Measurements from ENCODE around the gene LDLRAD1. TPM values are rescaled to one million over a fixed set of nuclear protein-coding genes. Genes with fewer than 3 reads are reported as not detected.

The LDLRAD1 gene
- total and polyA plus RNA-seq, 2 experiments from 2014 or later = not detected

DNA sequence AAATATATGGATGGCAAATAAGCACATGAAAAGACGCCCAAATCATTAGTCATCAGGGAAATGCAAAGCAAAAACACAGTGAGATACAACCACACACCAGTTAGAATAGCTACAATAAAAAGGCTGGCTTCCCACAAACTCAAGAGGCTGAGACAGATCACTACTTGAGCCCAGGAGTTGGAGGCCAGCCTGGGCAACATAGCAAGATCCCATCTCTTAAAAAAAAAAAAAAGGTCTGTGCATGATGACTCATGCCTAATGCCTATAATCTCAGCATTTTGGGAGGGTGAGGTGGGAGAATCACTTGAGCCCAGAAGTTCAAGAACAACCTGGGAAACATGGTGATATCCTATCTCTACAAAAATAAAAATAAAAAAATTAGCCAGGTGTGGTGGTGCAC lies 19.8 kb downstream of the LDLRAD1 start:
- no peak overlapping the region for H3K4me2 ChIP-seq
- no peak overlapping the region for H2AFZ ChIP-seq
- no peak overlapping the region for H3K4me3 ChIP-seq
- no peaks in the 10 kb centered on the region for H3K36me3 ChIP-seq (ENCODE audit: insufficient read depth)
- no peak overlapping the region for H3K27ac ChIP-seq (ENCODE audit: low read depth)
- no peak for TF ChIP-seq POLR2AphosphoS5 (IDR thresholded peaks at IDR 0.05; ENCODE audit: low read depth)
- TF ChIP-seq, protein P1, sequence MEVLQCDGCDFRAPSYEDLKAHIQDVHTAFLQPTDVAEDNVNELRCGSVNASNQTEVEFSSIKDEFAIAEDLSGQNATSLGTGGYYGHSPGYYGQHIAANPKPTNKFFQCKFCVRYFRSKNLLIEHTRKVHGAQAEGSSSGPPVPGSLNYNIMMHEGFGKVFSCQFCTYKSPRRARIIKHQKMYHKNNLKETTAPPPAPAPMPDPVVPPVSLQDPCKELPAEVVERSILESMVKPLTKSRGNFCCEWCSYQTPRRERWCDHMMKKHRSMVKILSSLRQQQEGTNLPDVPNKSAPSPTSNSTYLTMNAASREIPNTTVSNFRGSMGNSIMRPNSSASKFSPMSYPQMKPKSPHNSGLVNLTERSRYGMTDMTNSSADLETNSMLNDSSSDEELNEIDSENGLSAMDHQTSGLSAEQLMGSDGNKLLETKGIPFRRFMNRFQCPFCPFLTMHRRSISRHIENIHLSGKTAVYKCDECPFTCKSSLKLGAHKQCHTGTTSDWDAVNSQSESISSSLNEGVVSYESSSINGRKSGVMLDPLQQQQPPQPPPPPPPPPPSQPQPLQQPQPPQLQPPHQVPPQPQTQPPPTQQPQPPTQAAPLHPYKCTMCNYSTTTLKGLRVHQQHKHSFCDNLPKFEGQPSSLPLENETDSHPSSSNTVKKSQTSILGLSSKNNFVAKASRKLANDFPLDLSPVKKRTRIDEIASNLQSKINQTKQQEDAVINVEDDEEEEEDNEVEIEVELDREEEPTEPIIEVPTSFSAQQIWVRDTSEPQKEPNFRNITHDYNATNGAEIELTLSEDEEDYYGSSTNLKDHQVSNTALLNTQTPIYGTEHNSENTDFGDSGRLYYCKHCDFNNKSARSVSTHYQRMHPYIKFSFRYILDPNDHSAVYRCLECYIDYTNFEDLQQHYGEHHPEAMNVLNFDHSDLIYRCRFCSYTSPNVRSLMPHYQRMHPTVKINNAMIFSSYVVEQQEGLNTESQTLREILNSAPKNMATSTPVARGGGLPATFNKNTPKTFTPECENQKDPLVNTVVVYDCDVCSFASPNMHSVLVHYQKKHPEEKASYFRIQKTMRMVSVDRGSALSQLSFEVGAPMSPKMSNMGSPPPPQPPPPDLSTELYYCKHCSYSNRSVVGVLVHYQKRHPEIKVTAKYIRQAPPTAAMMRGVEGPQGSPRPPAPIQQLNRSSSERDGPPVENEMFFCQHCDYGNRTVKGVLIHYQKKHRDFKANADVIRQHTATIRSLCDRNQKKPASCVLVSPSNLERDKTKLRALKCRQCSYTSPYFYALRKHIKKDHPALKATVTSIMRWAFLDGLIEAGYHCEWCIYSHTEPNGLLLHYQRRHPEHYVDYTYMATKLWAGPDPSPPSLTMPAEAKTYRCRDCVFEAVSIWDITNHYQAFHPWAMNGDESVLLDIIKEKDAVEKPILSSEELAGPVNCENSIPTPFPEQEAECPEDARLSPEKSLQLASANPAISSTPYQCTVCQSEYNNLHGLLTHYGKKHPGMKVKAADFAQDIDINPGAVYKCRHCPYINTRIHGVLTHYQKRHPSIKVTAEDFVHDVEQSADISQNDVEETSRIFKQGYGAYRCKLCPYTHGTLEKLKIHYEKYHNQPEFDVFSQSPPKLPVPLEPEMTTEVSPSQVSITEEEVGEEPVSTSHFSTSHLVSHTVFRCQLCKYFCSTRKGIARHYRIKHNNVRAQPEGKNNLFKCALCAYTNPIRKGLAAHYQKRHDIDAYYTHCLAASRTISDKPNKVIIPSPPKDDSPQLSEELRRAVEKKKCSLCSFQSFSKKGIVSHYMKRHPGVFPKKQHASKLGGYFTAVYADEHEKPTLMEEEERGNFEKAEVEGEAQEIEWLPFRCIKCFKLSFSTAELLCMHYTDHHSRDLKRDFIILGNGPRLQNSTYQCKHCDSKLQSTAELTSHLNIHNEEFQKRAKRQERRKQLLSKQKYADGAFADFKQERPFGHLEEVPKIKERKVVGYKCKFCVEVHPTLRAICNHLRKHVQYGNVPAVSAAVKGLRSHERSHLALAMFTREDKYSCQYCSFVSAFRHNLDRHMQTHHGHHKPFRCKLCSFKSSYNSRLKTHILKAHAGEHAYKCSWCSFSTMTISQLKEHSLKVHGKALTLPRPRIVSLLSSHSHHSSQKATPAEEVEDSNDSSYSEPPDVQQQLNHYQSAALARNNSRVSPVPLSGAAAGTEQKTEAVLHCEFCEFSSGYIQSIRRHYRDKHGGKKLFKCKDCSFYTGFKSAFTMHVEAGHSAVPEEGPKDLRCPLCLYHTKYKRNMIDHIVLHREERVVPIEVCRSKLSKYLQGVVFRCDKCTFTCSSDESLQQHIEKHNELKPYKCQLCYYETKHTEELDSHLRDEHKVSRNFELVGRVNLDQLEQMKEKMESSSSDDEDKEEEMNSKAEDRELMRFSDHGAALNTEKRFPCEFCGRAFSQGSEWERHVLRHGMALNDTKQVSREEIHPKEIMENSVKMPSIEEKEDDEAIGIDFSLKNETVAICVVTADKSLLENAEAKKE (CRISPR knock-in tag; IDR thresholded peaks at IDR 0.05) = no peak
- TF ChIP-seq CREB1 (CRISPR knock-in tag; IDR thresholded peaks at IDR 0.05; ENCODE audit: low read depth) = no peak
- no peak for TF ChIP-seq ZNF331 (CRISPR knock-in tag; IDR thresholded peaks at IDR 0.05; ENCODE audit: low read depth)
- no peak for TF ChIP-seq JUNB (IDR thresholded peaks at IDR 0.05; ENCODE audit: unreplicated experiment)
- TF ChIP-seq, protein P2, sequence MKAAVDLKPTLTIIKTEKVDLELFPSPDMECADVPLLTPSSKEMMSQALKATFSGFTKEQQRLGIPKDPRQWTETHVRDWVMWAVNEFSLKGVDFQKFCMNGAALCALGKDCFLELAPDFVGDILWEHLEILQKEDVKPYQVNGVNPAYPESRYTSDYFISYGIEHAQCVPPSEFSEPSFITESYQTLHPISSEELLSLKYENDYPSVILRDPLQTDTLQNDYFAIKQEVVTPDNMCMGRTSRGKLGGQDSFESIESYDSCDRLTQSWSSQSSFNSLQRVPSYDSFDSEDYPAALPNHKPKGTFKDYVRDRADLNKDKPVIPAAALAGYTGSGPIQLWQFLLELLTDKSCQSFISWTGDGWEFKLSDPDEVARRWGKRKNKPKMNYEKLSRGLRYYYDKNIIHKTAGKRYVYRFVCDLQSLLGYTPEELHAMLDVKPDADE (IDR thresholded peaks at IDR 0.05) = no peak
- no peak for TF ChIP-seq NANOG (IDR thresholded peaks at IDR 0.05; ENCODE audit: borderline replicate concordance)
- TF ChIP-seq, protein P3, sequence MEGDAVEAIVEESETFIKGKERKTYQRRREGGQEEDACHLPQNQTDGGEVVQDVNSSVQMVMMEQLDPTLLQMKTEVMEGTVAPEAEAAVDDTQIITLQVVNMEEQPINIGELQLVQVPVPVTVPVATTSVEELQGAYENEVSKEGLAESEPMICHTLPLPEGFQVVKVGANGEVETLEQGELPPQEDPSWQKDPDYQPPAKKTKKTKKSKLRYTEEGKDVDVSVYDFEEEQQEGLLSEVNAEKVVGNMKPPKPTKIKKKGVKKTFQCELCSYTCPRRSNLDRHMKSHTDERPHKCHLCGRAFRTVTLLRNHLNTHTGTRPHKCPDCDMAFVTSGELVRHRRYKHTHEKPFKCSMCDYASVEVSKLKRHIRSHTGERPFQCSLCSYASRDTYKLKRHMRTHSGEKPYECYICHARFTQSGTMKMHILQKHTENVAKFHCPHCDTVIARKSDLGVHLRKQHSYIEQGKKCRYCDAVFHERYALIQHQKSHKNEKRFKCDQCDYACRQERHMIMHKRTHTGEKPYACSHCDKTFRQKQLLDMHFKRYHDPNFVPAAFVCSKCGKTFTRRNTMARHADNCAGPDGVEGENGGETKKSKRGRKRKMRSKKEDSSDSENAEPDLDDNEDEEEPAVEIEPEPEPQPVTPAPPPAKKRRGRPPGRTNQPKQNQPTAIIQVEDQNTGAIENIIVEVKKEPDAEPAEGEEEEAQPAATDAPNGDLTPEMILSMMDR (conservative IDR thresholded peaks at IDR 0.05; ENCODE audit: low read depth in 2 of 2) = no peak
- TF ChIP-seq STAT1 (IDR thresholded peaks at IDR 0.05; ENCODE audit: unreplicated experiment) = no peak
- no peaks in the 10 kb centered on the region for H3K9me2 ChIP-seq (ENCODE audit: insufficient read depth)
- Mint-ChIP-seq H3K27ac (no peak overlapping the region), H3K4me3 (no peak overlapping the region), H3K9me3 (peaks cover 4% of the 10 kb centered on the region; the same call in 2 of the 3 replicates), H3K27me3 (ENCODE audit: insufficient read depth, low read depth, poor library complexity) (no peaks in the 10 kb centered on the region), H3K36me3 (ENCODE audit: low read depth) (no peaks in the 10 kb centered on the region), H3K4me1 (no peaks in the 10 kb centered on the region)
- no peaks in the 10 kb centered on the region for H3K27me3 ChIP-seq (ENCODE audit: insufficient read depth)
- no peaks in the 10 kb centered on the region for H3K4me1 ChIP-seq (ENCODE audit: insufficient read depth)
- H3K79me2 ChIP-seq (replicated peaks; ENCODE audit: insufficient read depth) = no peaks in the 10 kb centered on the region
- no peaks in the 10 kb centered on the region for H4K20me1 ChIP-seq (replicated peaks; ENCODE audit: insufficient read depth)
- DNase-seq (ENCODE audit: low spot score) (no peak), ATAC-seq (no peak)
- no peaks in the 10 kb centered on the region for H3F3A ChIP-seq (replicated peaks; ENCODE audit: low read depth)
